Stimulated activated CD4-positive, alpha-beta T cell treated with anti-CD3 and anti-CD28 coated beads, TNF-alpha, amount 100 ng/mL, for 48 hours (primary cell): ENCODE results near the gene ATP5PD.

Source experiments
- DNase-seq, 3 donors: peaks; one replicate each; pipeline ENCODE4 v3.0.0-alpha.2; 2020; ENCODE audit warnings: low read depth in 3 of 3

ATP5PD gene

GRCh38 chr17:75046407-75047289, at the start of gene ATP5PD, which contains the start of gene KCTD2:
Gene ATP5PD, minus strand, starts transcription at chr17:75046969. Its CDS starts 4,319 bp downstream, at chr17:75042650.
Gene KCTD2, plus strand, starts transcription at chr17:75047225. Its CDS starts 26 bp downstream, at chr17:75047251.
- peak; percentile 88 to 94 (median 93) for DNase-seq

GRCh38 chr17:75096082-75096625, 49.4 kb upstream of the ATP5PD start:
- no peak for DNase-seq

- no peak for DNase-seq
Measured at GRCh38 chr17:75094871-75095399, 48.2 kb upstream of the ATP5PD start.

DNA sequence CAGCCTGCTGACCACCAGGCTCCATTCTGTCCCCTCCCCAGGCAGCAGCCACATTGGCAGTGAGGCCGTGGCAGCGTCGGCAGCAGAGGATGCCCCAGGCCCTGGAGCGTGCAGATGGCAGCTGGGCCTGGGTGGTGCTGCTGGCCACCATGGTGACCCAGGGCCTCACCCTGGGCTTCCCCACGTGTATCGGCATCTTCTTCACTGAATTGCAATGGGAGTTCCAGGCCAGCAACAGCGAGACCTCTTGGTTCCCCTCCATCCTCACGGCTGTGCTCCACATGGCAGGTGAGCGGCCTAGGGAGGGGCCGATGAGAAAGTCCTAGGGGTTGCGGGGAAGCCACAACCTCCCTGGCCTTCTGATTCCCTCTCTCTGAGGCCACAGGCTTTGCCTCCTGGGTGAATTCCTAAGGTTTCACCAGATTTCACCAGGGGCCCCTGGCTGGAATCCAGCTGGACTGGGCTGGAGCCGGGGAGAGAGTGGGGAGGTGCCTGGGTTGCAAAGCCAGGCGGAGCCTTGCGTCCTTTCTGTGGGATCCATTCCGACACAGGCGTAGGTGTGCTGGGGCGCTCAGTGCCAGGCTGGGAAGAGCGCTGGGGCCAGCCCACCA, 46.9 kb upstream of the ATP5PD start:
- DNase-seq, result no peak

DNA sequence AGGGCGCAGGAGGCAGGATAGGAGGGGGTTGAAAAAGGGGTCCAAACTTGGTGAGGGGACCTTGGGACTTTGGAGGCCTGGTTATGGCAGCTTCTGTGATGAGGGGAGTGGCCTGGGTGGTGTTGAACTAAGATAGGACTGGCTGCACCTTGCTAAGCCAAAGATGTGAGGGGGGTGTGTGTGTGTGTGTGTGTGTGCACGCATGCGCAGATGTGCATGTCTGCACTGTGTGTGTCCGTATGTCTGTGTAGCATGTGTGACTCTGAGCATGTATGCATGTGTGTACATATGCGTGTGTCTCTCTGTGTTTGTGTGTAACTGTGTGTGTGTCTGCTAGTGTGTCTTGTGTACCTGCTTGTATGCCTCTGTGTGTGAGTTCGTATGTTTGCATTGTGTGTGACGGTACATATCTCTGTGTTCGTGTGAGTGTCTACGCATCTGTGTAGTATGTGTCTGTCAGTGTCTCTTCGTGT, 45.1 kb upstream of the ATP5PD start:
- no peak for DNase-seq

GRCh38 chr17:75090871-75091854, 44.4 kb upstream of the ATP5PD start:
- DNase-seq, result no peak

- no peak for DNase-seq
Measured at GRCh38 chr17:75088465-75089417, 42.0 kb upstream of the ATP5PD start.

DNA sequence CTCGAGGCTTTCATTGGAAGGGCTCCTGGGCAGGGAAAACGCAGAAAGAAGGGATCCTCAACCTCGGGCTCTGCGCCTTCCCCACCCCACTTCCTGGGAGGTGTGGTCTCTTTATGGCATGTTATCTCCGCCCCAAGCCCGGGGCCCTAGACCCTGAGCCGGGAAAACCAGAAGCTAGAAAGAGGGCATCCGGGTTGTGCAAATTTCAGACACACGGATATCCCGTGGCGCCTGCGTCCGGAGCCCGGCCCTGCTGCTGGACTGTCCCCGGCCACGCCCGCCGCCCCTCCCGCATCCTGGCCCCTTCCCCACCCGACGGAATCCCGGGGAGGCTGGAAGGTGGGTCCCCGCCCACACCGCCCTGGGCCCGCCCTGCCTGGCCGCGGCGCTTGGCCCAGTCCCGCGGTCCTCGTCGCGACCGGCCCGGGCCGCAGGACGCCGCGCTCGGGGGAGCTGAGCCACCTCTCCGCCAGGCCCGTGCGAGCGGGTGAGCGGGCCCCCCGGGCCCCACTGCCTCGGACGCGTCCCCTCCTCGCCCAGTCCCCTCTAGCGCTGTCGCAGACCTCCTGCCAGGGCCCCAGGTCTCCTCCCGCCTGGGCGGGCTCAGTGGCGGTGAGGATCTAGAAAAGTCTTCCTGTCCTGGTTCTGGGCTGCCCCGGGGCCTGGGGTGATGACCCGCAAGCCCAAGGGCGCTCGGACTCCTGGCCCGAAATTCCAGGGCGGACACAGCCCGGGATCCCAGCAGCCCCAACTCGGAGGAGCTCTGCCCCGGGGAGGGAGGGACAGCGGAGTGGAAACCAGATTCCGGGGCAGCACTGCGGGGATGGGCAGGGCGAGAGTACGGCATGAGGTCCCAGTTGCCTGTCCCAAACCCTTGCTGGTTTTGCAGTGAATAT, 41.0 kb upstream of the ATP5PD start, which contains the start of gene SLC16A5:
Gene SLC16A5 (plus strand): TSS at position 397 of the 896 bp plus-strand sequence. CDS start 5,683 bp downstream, outside the sequence.
- no peak for DNase-seq

DNA sequence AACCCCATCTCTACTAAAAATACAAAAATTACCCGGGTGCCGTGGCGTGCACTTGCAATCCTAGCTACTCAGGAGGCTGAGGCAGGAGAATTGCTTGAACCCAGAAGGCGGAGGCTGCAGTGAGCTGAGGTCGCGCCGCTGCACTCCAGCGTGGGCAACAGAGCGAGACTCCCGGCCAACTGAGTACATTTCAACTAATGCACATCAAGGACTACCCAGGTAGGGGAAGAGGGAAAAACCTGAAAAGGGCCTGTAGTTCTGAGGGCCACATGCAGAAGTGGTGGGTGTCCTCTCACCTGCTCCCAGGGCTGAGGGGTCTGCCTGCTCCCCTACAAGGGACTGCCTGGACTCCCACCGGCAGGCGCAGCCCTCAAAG, 40.4 kb upstream of the ATP5PD start:
- no peak for DNase-seq

- no peak for DNase-seq
Measured at GRCh38 chr17:75086496-75087181, 39.9 kb upstream of the ATP5PD start.

DNA sequence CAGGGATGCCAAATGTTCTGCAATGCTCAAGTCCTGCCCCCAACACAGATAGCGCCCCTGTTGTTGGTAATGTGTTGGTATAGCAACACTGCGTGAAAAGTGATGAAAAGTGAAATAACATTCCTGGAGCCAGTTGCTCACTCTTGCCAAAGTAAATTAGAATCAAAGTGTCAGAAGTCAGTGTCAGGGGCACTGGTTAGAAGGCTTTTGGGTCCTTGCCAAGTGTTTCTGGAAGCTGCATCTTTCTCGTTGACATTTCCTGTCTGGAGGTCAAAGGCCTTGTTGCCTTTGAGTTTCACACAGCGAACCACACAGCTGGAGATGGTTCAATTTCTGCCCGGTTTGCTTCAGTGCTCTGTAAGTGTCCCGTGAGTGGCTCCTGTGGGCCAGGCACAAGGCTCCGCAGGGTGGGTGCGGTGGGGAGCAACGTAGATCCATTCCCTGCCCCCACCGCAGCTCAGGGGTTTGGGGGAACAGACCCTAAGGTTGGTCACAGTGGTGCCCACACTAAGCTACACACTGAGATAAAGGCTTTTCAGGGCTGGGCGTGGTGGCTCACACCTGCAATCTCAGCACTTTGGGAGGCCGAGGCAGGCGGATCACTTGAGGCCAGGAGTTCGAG, 37.4 kb upstream of the ATP5PD start:
- DNase-seq, result no peak

DNA sequence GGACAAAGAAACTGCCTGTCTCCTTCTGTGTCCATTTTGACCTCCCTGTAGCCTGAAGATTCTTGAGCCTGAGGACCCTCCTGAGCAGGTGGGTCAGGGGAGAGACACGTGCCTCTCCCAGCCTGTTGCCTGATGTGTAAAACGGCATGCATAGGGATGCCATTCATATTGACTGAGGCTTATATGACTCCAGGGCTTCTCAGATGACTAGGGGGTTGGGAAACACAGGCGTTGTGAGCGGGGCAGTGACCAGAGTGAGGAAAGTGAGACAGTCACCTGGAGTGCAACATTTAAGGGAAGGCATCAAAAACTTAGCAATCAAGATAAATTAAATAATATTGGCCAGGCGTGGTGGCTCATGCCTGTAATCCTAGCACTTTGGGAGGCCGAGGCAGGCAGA, 35.9 kb upstream of the ATP5PD start:
- no peak for DNase-seq

DNA sequence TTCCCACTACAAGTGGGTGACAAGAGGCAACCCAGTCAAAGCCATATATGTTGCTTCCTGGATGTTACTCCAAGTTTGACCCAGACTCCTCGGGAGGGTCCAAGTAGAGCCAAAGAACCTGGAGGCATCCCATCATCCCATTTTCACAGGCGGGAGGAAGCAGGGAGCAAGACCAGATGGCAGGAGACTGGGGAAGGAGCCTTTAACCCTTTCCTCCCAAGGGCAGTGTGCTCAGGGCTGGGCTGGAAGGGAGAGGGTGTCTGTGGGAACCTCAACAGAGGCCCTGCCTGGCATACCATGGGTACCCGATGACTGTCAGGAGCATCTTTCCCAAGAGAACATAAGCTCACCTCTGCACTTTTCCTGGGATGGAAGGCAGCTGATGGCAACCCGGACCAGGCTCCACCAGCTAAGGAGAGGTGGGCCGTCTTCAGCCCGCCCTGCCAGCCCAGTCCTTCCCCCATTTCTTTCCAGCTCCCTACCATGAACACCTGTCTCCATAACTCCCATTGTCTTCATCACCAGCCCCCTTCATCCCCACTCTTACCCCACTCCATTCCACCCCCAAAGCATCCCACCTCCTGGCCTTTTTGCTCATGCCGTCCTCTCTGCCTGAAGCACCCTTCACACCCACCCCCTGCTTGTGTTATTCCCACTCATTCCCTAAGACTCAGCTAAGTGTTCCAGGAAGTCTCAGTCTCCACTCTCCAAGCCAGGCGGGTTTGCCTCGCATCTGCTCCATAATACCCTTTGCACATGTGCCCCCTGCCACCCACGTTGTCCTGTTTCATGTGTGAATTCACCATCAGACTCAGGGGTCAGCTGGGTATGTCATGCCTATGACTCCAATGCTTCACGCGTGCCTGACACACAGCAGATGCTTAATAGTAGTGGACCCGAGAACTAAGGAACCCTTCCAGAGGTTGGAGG, 35.1 kb upstream of the ATP5PD start:
- no peak for DNase-seq

GRCh38 chr17:75079023-75079373, 32.2 kb upstream of the ATP5PD start:
- no peak for DNase-seq

GRCh38 chr17:75078284-75079022, 31.7 kb upstream of the ATP5PD start:
- no peak for DNase-seq
